ENCODE measurements around the gene GRAMD1B.
"Not testable (repeated sequence)": the region's sequence is repeated elsewhere in the genome, so short reads cannot be mapped to it uniquely, and the experiment has no call there.

GRAMD1B gene

GRCh38 chr11:123509737-123510578, 79.9 kb downstream of the GRAMD1B start:
- DNase-seq (ENCODE audit: low read depth), result peak; percentile 55
- TF ChIP-seq, protein P1, sequence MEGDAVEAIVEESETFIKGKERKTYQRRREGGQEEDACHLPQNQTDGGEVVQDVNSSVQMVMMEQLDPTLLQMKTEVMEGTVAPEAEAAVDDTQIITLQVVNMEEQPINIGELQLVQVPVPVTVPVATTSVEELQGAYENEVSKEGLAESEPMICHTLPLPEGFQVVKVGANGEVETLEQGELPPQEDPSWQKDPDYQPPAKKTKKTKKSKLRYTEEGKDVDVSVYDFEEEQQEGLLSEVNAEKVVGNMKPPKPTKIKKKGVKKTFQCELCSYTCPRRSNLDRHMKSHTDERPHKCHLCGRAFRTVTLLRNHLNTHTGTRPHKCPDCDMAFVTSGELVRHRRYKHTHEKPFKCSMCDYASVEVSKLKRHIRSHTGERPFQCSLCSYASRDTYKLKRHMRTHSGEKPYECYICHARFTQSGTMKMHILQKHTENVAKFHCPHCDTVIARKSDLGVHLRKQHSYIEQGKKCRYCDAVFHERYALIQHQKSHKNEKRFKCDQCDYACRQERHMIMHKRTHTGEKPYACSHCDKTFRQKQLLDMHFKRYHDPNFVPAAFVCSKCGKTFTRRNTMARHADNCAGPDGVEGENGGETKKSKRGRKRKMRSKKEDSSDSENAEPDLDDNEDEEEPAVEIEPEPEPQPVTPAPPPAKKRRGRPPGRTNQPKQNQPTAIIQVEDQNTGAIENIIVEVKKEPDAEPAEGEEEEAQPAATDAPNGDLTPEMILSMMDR (IDR thresholded peaks at IDR 0.05; ENCODE audit: insufficient read depth, low read depth, low read length, missing control alignments), result no peak
- no peak overlapping the region for H3K4me3 ChIP-seq (ENCODE audit: low read length)

GRCh38 chr11:123510579-123510905, 80.5 kb downstream of the GRAMD1B start:
- TF ChIP-seq, protein P1 (IDR thresholded peaks at IDR 0.05; ENCODE audit: insufficient read depth, low read depth, low read length, missing control alignments), result no peak
- H3K4me3 ChIP-seq (ENCODE audit: low read length), result no peak overlapping the region
- no peak for DNase-seq (ENCODE audit: low read depth)

DNA sequence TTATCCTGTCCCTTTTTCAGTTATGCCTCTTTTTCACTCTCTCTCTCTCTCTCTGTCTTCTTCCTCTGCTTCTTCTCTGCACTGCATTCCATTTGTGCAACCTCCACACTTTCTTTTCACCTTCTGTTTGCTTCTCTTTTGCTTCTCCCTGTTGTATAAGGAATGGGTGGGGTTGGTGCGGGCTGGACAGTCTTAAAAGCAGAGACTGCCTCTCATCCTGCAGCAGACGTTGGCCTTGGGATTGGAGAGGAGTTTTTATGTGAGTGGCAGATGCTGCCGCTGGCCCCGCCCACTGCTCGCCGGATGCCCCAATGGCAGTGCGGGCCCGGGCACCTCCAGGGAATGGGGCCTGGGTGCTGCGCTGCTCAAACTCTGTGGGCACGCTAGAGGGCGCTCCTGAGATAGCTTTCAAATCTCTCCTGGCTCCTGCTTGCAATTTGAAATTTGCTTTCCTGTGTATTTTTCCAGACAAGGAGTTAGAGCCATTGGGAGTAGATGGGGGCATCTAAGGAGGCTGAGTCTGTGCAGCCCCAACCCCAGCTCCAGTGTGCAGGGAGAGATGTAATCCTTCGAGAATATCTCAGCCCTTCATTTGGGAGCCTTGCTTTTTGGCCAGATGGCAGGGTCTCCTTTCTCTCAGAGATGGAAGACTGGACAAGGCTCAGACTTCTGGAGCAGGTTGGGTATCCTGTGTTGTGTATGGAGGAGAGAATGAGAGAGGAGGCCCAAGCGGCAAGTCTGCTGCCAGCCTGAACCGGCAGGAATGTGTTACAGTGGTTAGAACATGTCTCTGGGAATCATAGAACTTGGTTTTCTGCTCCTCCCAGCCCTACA, 81.2 kb downstream of the GRAMD1B start:
- TF ChIP-seq, protein P1 (IDR thresholded peaks at IDR 0.05; ENCODE audit: insufficient read depth, low read depth, low read length, missing control alignments), result peak; percentile 87
- peak; percentile 86 for DNase-seq (ENCODE audit: low read depth)
- no peak overlapping the region for H3K4me3 ChIP-seq (ENCODE audit: low read length)

GRCh38 chr11:123513309-123513708, 83.2 kb downstream of the GRAMD1B start:
- H3K4me3 ChIP-seq (ENCODE audit: low read length); DNase-seq (ENCODE audit: low read depth): not testable (repeated sequence)

DNA sequence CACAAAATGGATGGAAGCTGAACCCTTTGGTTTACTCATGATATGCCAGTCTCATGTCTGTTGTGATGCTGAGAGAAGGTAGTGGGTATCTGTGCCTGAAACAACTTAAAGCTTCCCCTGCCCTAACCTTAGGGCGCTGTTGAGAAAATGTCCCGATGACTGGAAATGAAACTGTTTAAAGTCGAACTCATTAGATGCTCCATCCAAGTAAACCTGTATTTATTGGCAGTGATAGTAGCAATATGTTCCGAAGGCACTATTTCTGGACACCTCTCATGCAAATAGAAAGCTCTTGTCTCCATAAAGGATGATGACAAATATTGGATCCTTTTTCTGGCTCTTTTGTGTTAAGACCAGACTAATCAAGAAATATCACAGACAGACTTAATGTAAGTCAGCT, 86.2 kb downstream of the GRAMD1B start:
- DNase-seq (ENCODE audit: low read depth), result no peak
- TF ChIP-seq, protein P1 (IDR thresholded peaks at IDR 0.05; ENCODE audit: insufficient read depth, low read depth, low read length, missing control alignments), result no peak

DNA sequence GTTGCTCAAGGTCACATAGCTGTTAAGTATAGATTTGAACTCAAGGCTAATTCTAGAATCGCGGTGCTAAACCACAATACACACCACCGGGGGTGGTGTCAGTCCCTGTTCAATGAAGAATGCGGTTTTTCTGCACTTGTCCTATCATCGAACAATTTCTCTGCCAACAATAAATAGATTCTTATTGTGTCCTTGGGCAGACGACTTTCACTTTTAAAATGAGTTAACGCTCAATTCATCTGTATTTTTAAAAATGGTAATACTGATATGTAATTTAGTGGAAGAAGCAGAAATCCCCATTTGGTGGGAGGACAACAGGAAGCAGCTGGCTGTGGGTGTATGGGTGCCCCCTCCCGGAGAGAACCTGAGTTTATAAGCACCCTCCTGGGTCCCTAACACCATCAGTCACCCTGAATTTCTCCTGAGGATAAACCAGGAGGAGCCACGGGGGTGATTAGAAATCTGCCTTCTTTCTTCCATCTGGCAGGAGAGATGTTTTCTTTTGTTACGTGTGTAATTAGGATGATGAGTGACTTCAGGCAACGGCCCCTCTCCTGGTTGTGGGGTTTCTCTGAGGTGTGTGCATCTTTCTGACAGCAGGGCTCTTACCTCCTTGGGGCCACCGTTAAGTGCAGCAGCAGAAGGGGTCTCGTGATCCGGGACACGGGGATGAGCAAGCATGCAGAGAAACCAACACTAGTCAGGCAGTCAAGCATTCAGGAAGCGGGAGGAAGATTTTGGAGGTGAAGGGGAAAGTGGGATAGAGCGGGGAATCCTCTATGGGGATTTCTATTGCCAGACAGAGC, 87.7 kb downstream of the GRAMD1B start:
- TF ChIP-seq, protein P1 (IDR thresholded peaks at IDR 0.05; ENCODE audit: insufficient read depth, low read depth, low read length, missing control alignments), result no peak
- no peak for DNase-seq (ENCODE audit: low read depth)
- no peak overlapping the region for H3K4me3 ChIP-seq (ENCODE audit: low read length)

More for the DNA sequence above, 86.2 kb downstream of the GRAMD1B start:
- H3K4me3 ChIP-seq (ENCODE audit: low read length), result no peak overlapping the region

All from epithelial cell of esophagus (primary cell).